Psoas muscle (tissue), 8 donors: ENCODE results near the gene KCNH2. TPM values are rescaled to one million over a fixed set of nuclear protein-coding genes. Genes with fewer than 3 reads are reported as not detected.
A peak's percentile ranks its signal among the peaks of the same experiment; 100 is the strongest.

Source experiments
- ATAC-seq, 4 donors: fragments of 200-7000 bp; cut with Tn5 transposase; one replicate each; pipeline ENCODE4 v1.9.1; 2020; ENCODE audit warnings: moderate library complexity in 3 of 4, mild to moderate bottlenecking in 2 of 4
- DNase-seq, 2 donors: peaks; one replicate each; pipeline ENCODE4 v3.0.0-alpha.2; 2020
- H3K27ac ChIP-seq: fragments of 200-600 bp; one replicate; pipeline ENCODE4 v1.8.0; 2022
- H3K27me3 ChIP-seq, 3 donors: fragments of 200-600 bp in 1 of 3; one replicate each; pipeline versions ENCODE4 v1.6.1 to v1.8.0; 2013 to 2022; ENCODE audit warnings: low read length in 2 of 3, mild to moderate bottlenecking in 2 of 3, moderate library complexity in 1 of 3; ENCODE audit not compliant: insufficient read depth in 3 of 3
- H3K36me3 ChIP-seq, 2 donors: fragments of 200-600 bp in 1 of 2; one replicate each; pipeline versions ENCODE4 v1.6.1 to v1.8.0; 2013 to 2022; ENCODE audit warnings: low read depth in 1 of 2, mild to moderate bottlenecking in 1 of 2, moderate library complexity in 1 of 2; ENCODE audit not compliant: insufficient read depth in 1 of 2
- H3K4me1 ChIP-seq: fragments of 200-600 bp; one replicate; pipeline ENCODE4 v1.8.0; 2022
- H3K4me3 ChIP-seq: fragments of 200-600 bp; one replicate; pipeline ENCODE4 v1.8.0; 2022; ENCODE audit warnings: mild to moderate bottlenecking
- H3K9me3 ChIP-seq: fragments of 200-600 bp; one replicate; pipeline ENCODE4 v1.8.0; 2022
- CTCF ChIP-seq: fragments of 200-600 bp; IDR thresholded peaks from one replicate; pipeline ENCODE4 v1.8.0; 2022; ENCODE audit warnings: antibody characterized with exemption
- WGBS, 3 donors: extraction: QIAGEN DNeasy Blood & Tissue Kit; methylation state at CpG; one replicate each; pipeline versions ENCODE4 v1.1.6 to v1.1.7; 2013; 5-methylcytosine and 5-hydroxymethylcytosine counted together
- intact Hi-C, 2 donors: fragments of 100-400 bp; cut with DNase I; formaldehyde crosslinking; loops; one replicate each; pipeline versions ENCODE4 v1.11.0 to v1.14.2; 2022
- polyA plus RNA-seq, 3 donors: library from polyadenylated mRNA; stranded (reverse); fragments of 200-250 nt; gene quantifications; one replicate each; pipeline ENCODE4 v1.2.3, GENCODE V29; 2013
- total RNA-seq, 4 donors: library from RNA; stranded (reverse); fragmentation: NEBNext Ultra II Directional in 2 of 4; extraction: Animal tissue kit (Norgen Biotek cat#: 25700) in 2 of 4; gene quantifications; one replicate each; pipeline versions ENCODE4 v1.2.1 to v1.2.4, GENCODE V29; 2021 to 2023
- donor health status: healthy with polysubstance abuse.
- donor health status: DM: no; HTN: no; CAD: no; lungs with moderate emphysema.
- donor health status: Bipolar disorder and iron deficiency.
- donor health status: healthy.
- donor health status: DM: yes; HTN: yes; CAD: no.
- donor health status: DM: no; HTN: no; CAD: no.
- donor health status: DM: no; HTN: no; CAD: no.
- donor health status: DM: yes; HTN: yes; CAD: no.

Gene KCNH2
- total and polyA plus RNA-seq, 7 donors: 0.18 to 0.48 (median 0.22) TPM

GRCh38 chr7:150958062-150958552, 20.0 kb downstream of the KCNH2 start:
- no peaks in the 10 kb centered on the region for H3K36me3 ChIP-seq
- 43 to 63% (median 61%) methylated on average over 56 to 74 of the region's 74 CpGs for WGBS, 3 donors
- H3K27me3 ChIP-seq: peaks cover 0 to 24% (median 0%) of the 10 kb centered on the region in 3 donors
- no peak for TF ChIP-seq CTCF
- no peak overlapping the region for H3K27ac ChIP-seq
- ATAC-seq: no peak
- intact Hi-C loops: no loop called here
- H3K4me3 ChIP-seq: no peak overlapping the region
- H3K4me1 ChIP-seq: no peaks in the 10 kb centered on the region
- H3K9me3 ChIP-seq: no peaks in the 10 kb centered on the region
- DNase-seq: peak in 1 of 2 donors; percentile 7

- TF ChIP-seq CTCF: no peak
- H3K9me3 ChIP-seq: no peaks in the 10 kb centered on the region
- intact Hi-C loops: no loop called here
- no peak for DNase-seq
- H3K27me3 ChIP-seq: peaks cover 0 to 24% (median 0%) of the 10 kb centered on the region in 3 donors
- H3K36me3 ChIP-seq: no peaks in the 10 kb centered on the region
- WGBS, 3 donors: 85 to 88% (median 87%) methylated on average over 26 of the region's 26 CpGs
- H3K4me1 ChIP-seq: no peaks in the 10 kb centered on the region
- no peak for ATAC-seq
- H3K27ac ChIP-seq: no peak overlapping the region
- H3K4me3 ChIP-seq: no peak overlapping the region
Observed at GRCh38 chr7:150957133-150958020, 20.7 kb downstream of the KCNH2 start.

- ATAC-seq: peak in 3 of 4 donors; percentile 17 to 35 (median 18)
- no peak overlapping the region for H3K27ac ChIP-seq
- H3K4me1 ChIP-seq: no peaks in the 10 kb centered on the region
- DNase-seq: no peak
- H3K27me3 ChIP-seq: peaks cover 0 to 24% (median 0%) of the 10 kb centered on the region in 3 donors
- intact Hi-C loops: no loop called here
- no peak for TF ChIP-seq CTCF
- H3K4me3 ChIP-seq: no peak overlapping the region
- H3K36me3 ChIP-seq: no peaks in the 10 kb centered on the region
- 83 to 88% (median 86%) methylated on average over 9 of the region's 9 CpGs for WGBS, 3 donors
- H3K9me3 ChIP-seq: no peaks in the 10 kb centered on the region
Observed at GRCh38 chr7:150956395-150957132, 21.6 kb downstream of the KCNH2 start.

GRCh38 chr7:150955519-150956394, 22.4 kb downstream of the KCNH2 start:
- no peak overlapping the region for H3K27ac ChIP-seq
- peak; percentile 53 to 78 (median 70) for ATAC-seq
- peaks cover 0 to 18% (median 0%) of the 10 kb centered on the region in 3 donors for H3K27me3 ChIP-seq
- DNase-seq: no peak
- no peak for TF ChIP-seq CTCF
- H3K4me1 ChIP-seq: no peaks in the 10 kb centered on the region
- H3K9me3 ChIP-seq: no peaks in the 10 kb centered on the region
- H3K4me3 ChIP-seq: peak overlapping the region; percentile 53
- no peaks in the 10 kb centered on the region for H3K36me3 ChIP-seq
- intact Hi-C loops: no loop called here
- WGBS, 3 donors: 11 to 19% (median 17%) methylated on average over 26 to 38 of the region's 38 CpGs
